ENCODE measurements around the gene SLC22A25. TPM values are rescaled to one million over a fixed set of nuclear protein-coding genes. Genes with fewer than 3 reads are reported as not detected.

Gene SLC22A25
- total and polyA plus RNA-seq, 2 of the 13 experiments (the other 11 are each of a cell fraction or from before 2014, with no cell fraction given), result 0.18 to 0.42 TPM

GRCh38 chr11:63229815-63230214 lies 13.6 kb downstream of the SLC22A25 start (continued):
- TF ChIP-seq CSRNP2 (CRISPR knock-in tag; conservative IDR thresholded peaks at IDR 0.05; ENCODE audit: low read depth) (no peak), POGK (CRISPR knock-in tag; conservative IDR thresholded peaks at IDR 0.05) (no peak), ZNF136 (CRISPR knock-in tag; IDR thresholded peaks at IDR 0.05; ENCODE audit: low read depth) (no peak), CENPX (CRISPR knock-in tag; IDR thresholded peaks at IDR 0.05) (no peak), NFIC (IDR thresholded peaks at IDR 0.05; ENCODE audit: low read length) (0 out of 2 replicates have a peak, but pooled peaks have one; percentile 48), JUND (CRISPR knock-in tag; IDR thresholded peaks at IDR 0.05) (no peak), RNF2 (conservative IDR thresholded peaks at IDR 0.05; ENCODE audit: low read depth) (no peak), GLI4 (CRISPR knock-in tag; IDR thresholded peaks at IDR 0.05; ENCODE audit: borderline replicate concordance) (no peak), ZFX (CRISPR knock-in tag; IDR thresholded peaks at IDR 0.05; ENCODE audit: low read depth) (no peak), FLYWCH1 (CRISPR knock-in tag; IDR thresholded peaks at IDR 0.05) (no peak), SKIL (CRISPR knock-in tag; IDR thresholded peaks at IDR 0.05; ENCODE audit: borderline replicate concordance) (no peak), ZNF720 (CRISPR knock-in tag; IDR thresholded peaks at IDR 0.05) (no peak), HMG20A (CRISPR knock-in tag; IDR thresholded peaks at IDR 0.05; ENCODE audit: borderline replicate concordance) (peak; percentile 9; the same call in 1 of the 2 replicates), ZNF775 (CRISPR knock-in tag; IDR thresholded peaks at IDR 0.05; ENCODE audit: borderline replicate concordance) (no peak), DDIT3 (CRISPR knock-in tag; IDR thresholded peaks at IDR 0.05) (no peak), ZNF282 (IDR thresholded peaks at IDR 0.05; ENCODE audit: partially characterized antibody) (no peak), RAD51 (IDR thresholded peaks at IDR 0.05; ENCODE audit: borderline replicate concordance) (no peak), TARDBP (CRISPR knock-in tag; IDR thresholded peaks at IDR 0.05) (no peak), MIER3 (CRISPR knock-in tag; IDR thresholded peaks at IDR 0.05; ENCODE audit: borderline replicate concordance) (0 out of 2 replicates have a peak, but pooled peaks have one; percentile 30), HOXA3 (CRISPR knock-in tag; IDR thresholded peaks at IDR 0.05) (no peak), STAG1 (CRISPR knock-in tag; IDR thresholded peaks at IDR 0.05) (no peak), ELK4 (CRISPR knock-in tag; IDR thresholded peaks at IDR 0.05; ENCODE audit: borderline replicate concordance) (no peak), GTF3A (CRISPR knock-in tag; conservative IDR thresholded peaks at IDR 0.05) (no peak), ATF1 (CRISPR knock-in tag; IDR thresholded peaks at IDR 0.05) (0 out of 2 replicates have a peak, but pooled peaks have one; percentile 22)

Measured in HepG2 (cell line).